GM21717 (cell line): ENCODE measurements around the gene PVALEF.

Source experiments
- ATAC-seq: cut with Tn5 transposase; IDR thresholded peaks from one replicate; pipeline ENCODE4 v1.9.1; 2021; ENCODE audit warnings: mild to moderate bottlenecking, moderate library complexity; ENCODE audit not compliant: unreplicated experiment

Gene PVALEF

GRCh38 chr17:81179861-81180260, 14.6 kb downstream of the PVALEF start:
- ATAC-seq = no peak

- no peak for ATAC-seq
Observed at GRCh38 chr17:81180836-81181810, 15.8 kb downstream of the PVALEF start.

GRCh38 chr17:81181811-81182185, 16.5 kb downstream of the PVALEF start:
- ATAC-seq = no peak

- no peak for ATAC-seq
Observed at GRCh38 chr17:81182596-81182995, 17.3 kb downstream of the PVALEF start.

GRCh38 chr17:81183316-81183715, 18.0 kb downstream of the PVALEF start:
- ATAC-seq = no peak

- ATAC-seq = no peak
Observed at GRCh38 chr17:81183807-81184206, 18.5 kb downstream of the PVALEF start.

GRCh38 chr17:81184555-81184954, 19.2 kb downstream of the PVALEF start:
- ATAC-seq = no peak

GRCh38 chr17:81186203-81186602, 20.9 kb downstream of the PVALEF start:
- no peak for ATAC-seq

- ATAC-seq = no peak
Observed at GRCh38 chr17:81187120-81187519, 21.8 kb downstream of the PVALEF start.

GRCh38 chr17:81187586-81188490, 22.5 kb downstream of the PVALEF start:
- no peak for ATAC-seq

- ATAC-seq = no peak
Observed at GRCh38 chr17:81188491-81188840, 23.2 kb downstream of the PVALEF start.

- no peak for ATAC-seq
Observed at GRCh38 chr17:81189016-81189415, 23.7 kb downstream of the PVALEF start.

GRCh38 chr17:81189670-81190530, 24.6 kb downstream of the PVALEF start:
- no peak for ATAC-seq

- no peak for ATAC-seq
Observed at GRCh38 chr17:81190591-81190990, 25.3 kb downstream of the PVALEF start.

GRCh38 chr17:81191116-81191515, 25.8 kb downstream of the PVALEF start:
- no peak for ATAC-seq

- no peak for ATAC-seq
Observed at GRCh38 chr17:81191646-81192045, 26.3 kb downstream of the PVALEF start.

- no peak for ATAC-seq
Observed at GRCh38 chr17:81192386-81193050, 27.2 kb downstream of the PVALEF start.

GRCh38 chr17:81193051-81193410, 27.7 kb downstream of the PVALEF start:
- ATAC-seq = no peak

- ATAC-seq = no peak
Observed at GRCh38 chr17:81193470-81194224, 28.3 kb downstream of the PVALEF start.
